Calu3 (cell line): ENCODE data around the gene PPFIBP2. TPM values are rescaled to one million over a fixed set of nuclear protein-coding genes. Genes with fewer than 3 reads are reported as not detected.

ENCODE experiments used
- BruUV-seq: library from RNA; stranded (reverse); fragments of 400-500 nt; replicated peaks from 2 replicates; lab custom pipeline; 2021; lab: Mats Ljungman, UMichigan
- CTCF ChIA-PET: fragments of 300-600 bp; sonication (Branson Sonifier 250); formaldehyde crosslinking; loops from one replicate; lab custom pipeline; 2022; ENCODE audit warnings: antibody characterized with exemption; lab: Charles Lee
- DNase-seq: peaks from one replicate; pipeline ENCODE4 v3.0.0; 2022
- H3K27ac Mint-ChIP-seq: one replicate; pipeline ENCODE4 v1.8.0; 2022; ENCODE audit warnings: mixed read lengths; ENCODE audit not compliant: unreplicated experiment
- H3K27me3 Mint-ChIP-seq: one replicate; pipeline ENCODE4 v1.8.0; 2022; ENCODE audit warnings: mixed read lengths; ENCODE audit not compliant: unreplicated experiment
- H3K36me3 Mint-ChIP-seq: one replicate; pipeline ENCODE4 v1.8.0; 2022; ENCODE audit warnings: mild to moderate bottlenecking, moderate library complexity, mixed read lengths; ENCODE audit not compliant: insufficient read depth, unreplicated experiment
- H3K4me1 Mint-ChIP-seq: one replicate; pipeline ENCODE4 v1.8.0; 2022; ENCODE audit warnings: mild to moderate bottlenecking, low read depth, mixed read lengths; ENCODE audit not compliant: unreplicated experiment
- H3K4me3 Mint-ChIP-seq: one replicate; pipeline ENCODE4 v1.8.0; 2022; ENCODE audit warnings: mild to moderate bottlenecking, low read depth, moderate library complexity, mixed read lengths; ENCODE audit not compliant: unreplicated experiment
- H3K9me3 Mint-ChIP-seq: one replicate; pipeline ENCODE4 v1.8.0; 2022; ENCODE audit warnings: low read depth, mixed read lengths; ENCODE audit not compliant: unreplicated experiment
- CTCF ChIP-seq: fragments of 200-600 bp; IDR thresholded peaks from one replicate; pipeline ENCODE4 v1.8.0; 2022; ENCODE audit warnings: antibody characterized with exemption; ENCODE audit not compliant: unreplicated experiment
- intact Hi-C: fragments of 100-400 bp; cut with micrococcal nuclease; formaldehyde crosslinking; loops from one replicate; pipeline ENCODE4 v1.10.0; 2022; ENCODE audit not compliant: unreplicated experiment
- total RNA-seq: library from RNA; stranded (reverse); gene quantifications from 2 replicates; pipeline ENCODE4 v1.2.3, GENCODE V29; 2022

Gene PPFIBP2
- total RNA-seq, 1 experiment from 2014 or later, result 28.5 TPM

- H3K9me3 Mint-ChIP-seq, result no peaks in the 10 kb centered on the region
- H3K4me3 Mint-ChIP-seq, result no peak overlapping the region
- DNase-seq, result no peak
- H3K4me1 Mint-ChIP-seq, result peaks cover 30% of the 10 kb centered on the region
- peaks cover 18% of the 10 kb centered on the region for H3K36me3 Mint-ChIP-seq
- no peak overlapping the region for H3K27ac Mint-ChIP-seq
- no peak for TF ChIP-seq CTCF
- CTCF ChIA-PET, result no interaction called here
- BruUV-seq, result no TSS peak
- intact Hi-C loops, result loop anchor here (10.0 kb wide), 1 partner anchor 417 kb away; no protein-coding TSS in a partner anchor
- H3K27me3 Mint-ChIP-seq, result peaks cover 21% of the 10 kb centered on the region
Observed at GRCh38 chr11:7677796-7678201, 164.0 kb downstream of the PPFIBP2 start.

GRCh38 chr11:7683571-7683970 lies 169.8 kb downstream of the PPFIBP2 start:
- Mint-ChIP-seq H3K27me3 (peaks cover 21% of the 10 kb centered on the region), H3K9me3 (no peaks in the 10 kb centered on the region), H3K27ac (no peak overlapping the region), H3K4me1 (peaks cover 7% of the 10 kb centered on the region), H3K36me3 (no peaks in the 10 kb centered on the region), H3K4me3 (no peak overlapping the region)
- BruUV-seq, result no TSS peak
- intact Hi-C loops, result no loop called here
- DNase-seq, result no peak
- CTCF ChIA-PET, result no interaction called here
- TF ChIP-seq CTCF, result no peak

- CTCF ChIA-PET, result no interaction called here
- Mint-ChIP-seq H3K4me3 (no peak overlapping the region), H3K27me3 (peaks cover 9% of the 10 kb centered on the region), H3K4me1 (peaks cover 7% of the 10 kb centered on the region), H3K36me3 (no peaks in the 10 kb centered on the region), H3K9me3 (no peaks in the 10 kb centered on the region), H3K27ac (no peak overlapping the region)
- intact Hi-C loops, result no loop called here
- no peak for TF ChIP-seq CTCF
- no TSS peak for BruUV-seq
- DNase-seq, result no peak
Observed at GRCh38 chr11:7686761-7687160, 173.0 kb downstream of the PPFIBP2 start.

- Mint-ChIP-seq H3K36me3 (no peaks in the 10 kb centered on the region), H3K27ac (no peak overlapping the region), H3K9me3 (no peaks in the 10 kb centered on the region), H3K27me3 (peaks cover 15% of the 10 kb centered on the region), H3K4me3 (no peak overlapping the region), H3K4me1 (peaks cover 7% of the 10 kb centered on the region)
- CTCF ChIA-PET, result no interaction called here
- BruUV-seq, result no TSS peak
- intact Hi-C loops, result no loop called here
- TF ChIP-seq CTCF, result no peak
- DNase-seq, result no peak
Observed at GRCh38 chr11:7687386-7687785, 173.6 kb downstream of the PPFIBP2 start.
